HepG2 (cell line): Measurements from ENCODE around the gene MRNIP. TPM values are rescaled to one million over a fixed set of nuclear protein-coding genes. Genes with fewer than 3 reads are reported as not detected.

ENCODE experiments used
- FOXA3 ChIP-seq: IDR thresholded peaks from 2 replicates; pipeline ENCODE4 v1.6.1; 2016; ENCODE audit warnings: missing genetic modification reagents, missing compliant biosample characterization
- GPBP1L1 ChIP-seq: sonication (generic); formaldehyde crosslinking; IDR thresholded peaks from 2 replicates; pipeline ENCODE4 v1.5.0; 2020; ENCODE audit warnings: mild to moderate bottlenecking, missing genetic modification reagents
- HOXA3 ChIP-seq: sonication (generic); formaldehyde crosslinking; IDR thresholded peaks from 2 replicates; pipeline ENCODE4 v1.5.0; 2020; ENCODE audit warnings: missing genetic modification reagents
- MEF2D ChIP-seq: sonication (generic); formaldehyde crosslinking; IDR thresholded peaks from 2 replicates; pipeline ENCODE4 v1.5.1; 2020; ENCODE audit warnings: mild to moderate bottlenecking, missing genetic modification reagents
- NR2C2 ChIP-seq: sonication (generic); formaldehyde crosslinking; IDR thresholded peaks from 2 replicates; pipeline ENCODE4 v1.4.0; 2020; ENCODE audit warnings: missing genetic modification reagents, mild to moderate bottlenecking, moderate library complexity, borderline replicate concordance
- PRDM10 ChIP-seq: sonication (generic); formaldehyde crosslinking; IDR thresholded peaks from 2 replicates; pipeline ENCODE4 v1.4.0; 2020; ENCODE audit warnings: low read depth, missing genetic modification reagents
- SAP130 ChIP-seq: IDR thresholded peaks from 2 replicates; pipeline ENCODE4 v1.6.1; 2016; ENCODE audit warnings: low read depth
- SETDB1 ChIP-seq: sonication (generic); formaldehyde crosslinking; IDR thresholded peaks from 2 replicates; pipeline ENCODE4 v1.5.1; 2020; ENCODE audit warnings: missing genetic modification reagents, mild to moderate bottlenecking, borderline replicate concordance
- XRCC5 ChIP-seq: fragments of 200-400 bp; formaldehyde crosslinking; optimal IDR thresholded peaks from 2 replicates; pipeline ENCODE3; 2017; ENCODE audit warnings: mild to moderate bottlenecking, low read length
- ZNF326 ChIP-seq: sonication (generic); formaldehyde crosslinking; IDR thresholded peaks from 2 replicates; pipeline ENCODE4 v1.4.0; 2020; ENCODE audit warnings: missing genetic modification reagents, borderline replicate concordance
- ZSCAN9 ChIP-seq: IDR thresholded peaks from 2 replicates; pipeline ENCODE4 v1.6.1; 2016; ENCODE audit warnings: borderline replicate concordance
- polyA plus RNA-seq, 8 experiments: library from polyadenylated mRNA; depleted of rRNA in 3 of 8; stranded (reverse) in 7 of 8; unstranded in 1 of 8; fragments of >200 nt; fragmentation: Illumina TruSeq in 4 of 8; extraction: Trizol in 4 of 8; gene quantifications; 2 replicates each; pipeline versions ENCODE4 v1.2.1 to v1.2.3, GENCODE V29; 2011 to 2016; ENCODE audit warnings: low read depth in 4 of 8, missing spikeins in 1 of 8, mixed read lengths in 1 of 8; ENCODE audit not compliant: insufficient read depth in 1 of 8
- total RNA-seq, 5 experiments: library from RNA; depleted of rRNA; stranded (reverse); fragments of >200 nt; fragmentation: Illumina TruSeq; extraction: Trizol; gene quantifications; 2 replicates each; pipeline ENCODE4 v1.2.3, GENCODE V29; 2016; ENCODE audit warnings: low read depth in 1 of 5

MRNIP gene
- total and polyA plus RNA-seq, 2 of the 13 experiments (the other 11 are each of a cell fraction or from before 2014, with no cell fraction given), result 15.5 to 34.1 TPM

- TF ChIP-seq PRDM10 (CRISPR knock-in tag) (no peak), GPBP1L1 (no peak), ZSCAN9 (CRISPR knock-in tag) (peak; percentile 75), SETDB1 (CRISPR knock-in tag) (no peak), NR2C2 (CRISPR knock-in tag) (peak; percentile 21; the same call in 1 of the 2 replicates), HOXA3 (CRISPR knock-in tag) (no peak), XRCC5 (no peak), FOXA3 (peak; percentile 88), ZNF326 (no peak), MEF2D (CRISPR knock-in tag) (0 out of 2 replicates have a peak, but pooled peaks have one; percentile 10), SAP130 (CRISPR knock-in tag) (peak; percentile 46; the same call in 1 of the 2 replicates)
- TF ChIP-seq, all 625 proteins: peak for 43
These were observed 33.9 kb downstream of the MRNIP start (continued) for GRCh38 chr5:179824745-179825112.
